GM12873 (cell line): ENCODE data around the gene PSME3IP1.

Source experiments
- TF ChIP-seq, protein P1 (sequence below): IDR thresholded peaks from 2 replicates; pipeline ENCODE4 v1.5.1; 2012; ENCODE audit warnings: low read depth, mild to moderate bottlenecking, moderate library complexity, low read length, control low read depth; ENCODE audit not compliant: insufficient read depth; ENCODE audit errors: missing control alignments

Gene PSME3IP1

DNA sequence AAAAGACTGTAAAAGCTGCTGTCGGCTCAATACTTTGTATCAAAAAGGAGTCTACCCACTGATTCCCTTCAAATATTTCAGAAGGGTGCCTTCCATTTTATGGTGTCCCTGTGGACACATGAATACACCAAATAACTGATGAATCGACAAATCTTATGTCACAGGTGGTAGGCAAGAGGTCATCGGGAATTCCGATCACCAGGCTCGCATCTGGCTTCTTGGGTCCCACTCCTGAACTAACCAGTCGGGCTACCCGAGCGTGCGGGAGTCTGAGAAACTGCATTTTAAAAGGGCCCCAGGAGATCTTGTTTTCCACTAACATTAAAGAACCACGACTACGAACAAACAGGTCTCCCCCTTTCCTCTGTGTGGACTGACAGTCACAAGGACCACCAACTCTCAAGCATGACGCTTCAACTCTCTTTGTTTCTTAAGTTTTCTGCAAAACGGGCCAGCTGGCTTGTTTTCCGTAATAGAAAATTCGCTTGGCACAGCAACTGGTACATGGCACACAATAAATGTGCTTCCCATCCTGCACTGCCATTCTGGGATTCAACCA is 873 bp downstream of the PSME3IP1 start:
- TF ChIP-seq, protein P1, sequence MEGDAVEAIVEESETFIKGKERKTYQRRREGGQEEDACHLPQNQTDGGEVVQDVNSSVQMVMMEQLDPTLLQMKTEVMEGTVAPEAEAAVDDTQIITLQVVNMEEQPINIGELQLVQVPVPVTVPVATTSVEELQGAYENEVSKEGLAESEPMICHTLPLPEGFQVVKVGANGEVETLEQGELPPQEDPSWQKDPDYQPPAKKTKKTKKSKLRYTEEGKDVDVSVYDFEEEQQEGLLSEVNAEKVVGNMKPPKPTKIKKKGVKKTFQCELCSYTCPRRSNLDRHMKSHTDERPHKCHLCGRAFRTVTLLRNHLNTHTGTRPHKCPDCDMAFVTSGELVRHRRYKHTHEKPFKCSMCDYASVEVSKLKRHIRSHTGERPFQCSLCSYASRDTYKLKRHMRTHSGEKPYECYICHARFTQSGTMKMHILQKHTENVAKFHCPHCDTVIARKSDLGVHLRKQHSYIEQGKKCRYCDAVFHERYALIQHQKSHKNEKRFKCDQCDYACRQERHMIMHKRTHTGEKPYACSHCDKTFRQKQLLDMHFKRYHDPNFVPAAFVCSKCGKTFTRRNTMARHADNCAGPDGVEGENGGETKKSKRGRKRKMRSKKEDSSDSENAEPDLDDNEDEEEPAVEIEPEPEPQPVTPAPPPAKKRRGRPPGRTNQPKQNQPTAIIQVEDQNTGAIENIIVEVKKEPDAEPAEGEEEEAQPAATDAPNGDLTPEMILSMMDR, result no peak

DNA sequence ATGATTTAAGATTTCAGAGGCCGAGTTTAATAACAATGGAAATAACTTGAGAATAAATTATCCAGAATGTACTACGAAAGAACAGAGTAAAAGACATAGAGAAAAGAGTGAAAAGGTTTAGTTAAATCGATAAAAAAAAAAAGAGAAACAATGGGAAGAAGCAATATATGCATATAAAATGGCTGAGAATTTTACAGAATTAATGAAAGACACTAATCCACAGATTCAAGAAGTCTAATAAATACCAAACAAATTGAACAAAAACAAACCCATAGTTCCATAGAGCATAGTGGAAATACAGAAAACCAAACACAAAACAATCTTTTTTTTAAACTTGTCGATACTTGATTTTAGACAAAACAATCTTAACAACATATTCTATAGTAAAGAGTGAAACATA is 1.7 kb downstream of the PSME3IP1 start:
- TF ChIP-seq, protein P1, result no peak

- TF ChIP-seq, protein P1, result no peak
These were observed 6.5 kb downstream of the PSME3IP1 start for GRCh38 chr16:57179215-57179828.

- TF ChIP-seq, protein P1, result no peak
These were observed 7.0 kb downstream of the PSME3IP1 start for GRCh38 chr16:57178793-57179212.

DNA sequence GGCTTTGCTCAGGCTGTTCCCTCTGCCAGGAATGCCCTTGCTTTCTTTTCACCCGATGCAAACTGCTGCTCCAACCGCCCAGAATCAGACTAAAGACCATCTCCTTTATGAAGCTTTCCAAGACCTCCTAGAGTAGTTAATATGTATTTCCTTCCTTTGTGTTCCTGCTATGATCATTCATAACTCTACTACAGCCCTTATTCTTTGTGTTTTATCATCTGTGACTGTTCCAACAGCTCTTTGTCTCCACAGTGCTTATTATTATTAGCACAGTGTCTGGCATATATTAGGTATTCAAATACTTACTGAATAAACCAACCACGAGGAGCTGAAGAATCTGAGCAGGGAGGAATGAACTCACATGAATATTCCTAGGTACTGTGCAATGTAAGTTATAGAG is 7.6 kb downstream of the PSME3IP1 start:
- TF ChIP-seq, protein P1, result no peak

GRCh38 chr16:57175896-57176295 is 9.9 kb downstream of the PSME3IP1 start:
- TF ChIP-seq, protein P1, result no peak

DNA sequence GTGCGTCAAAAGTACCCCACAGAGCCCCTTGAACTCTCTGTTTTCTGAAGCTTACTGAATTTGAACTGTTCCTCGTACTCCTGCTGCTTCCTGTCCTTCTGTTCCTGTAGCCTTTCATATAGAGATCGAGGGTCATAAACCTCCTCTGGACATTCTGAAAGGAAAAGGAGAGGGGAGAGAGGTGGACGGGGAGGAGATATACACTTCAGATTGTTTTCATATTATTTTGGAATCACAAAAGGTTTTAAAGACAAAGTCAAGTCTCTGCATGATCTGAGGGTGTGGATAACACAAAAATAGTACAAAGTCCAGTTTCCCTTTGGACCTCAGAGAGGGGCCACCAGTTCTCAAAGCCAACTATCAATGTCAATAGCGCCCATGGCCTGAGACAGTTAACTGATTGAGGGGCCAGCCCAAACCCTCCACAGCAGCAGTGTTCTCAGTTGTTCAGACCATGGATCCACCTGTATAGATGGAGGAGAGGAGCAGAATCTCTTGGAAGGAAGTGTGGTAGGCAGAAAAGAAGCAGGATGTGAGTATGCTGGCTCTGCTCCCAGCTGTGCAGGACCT is 13.0 kb downstream of the PSME3IP1 start:
- TF ChIP-seq, protein P1, result no peak
